Smooth muscle cell (in vitro differentiated cells): ENCODE data around the gene BCAR1. TPM values are rescaled to one million over a fixed set of nuclear protein-coding genes. Genes with fewer than 3 reads are reported as not detected.

Experiments
- DNase-seq: peaks from one replicate; lab custom pipeline; 2025; ENCODE audit not compliant: unreplicated experiment; lab: John Stamatoyannopoulos, UW
- H2AFZ ChIP-seq: fragments of 200-600 bp; sonication (generic); 2 replicates; pipeline ENCODE4 v1.6.0; 2016; ENCODE audit warnings: antibody characterized with exemption, low read depth, mild to moderate bottlenecking
- H3F3A ChIP-seq: fragments of 200-600 bp; sonication (generic); 2 replicates; pipeline ENCODE4 v1.6.0; 2017; ENCODE audit warnings: antibody characterized with exemption, low read depth
- H3K27ac ChIP-seq: fragments of 200-600 bp; sonication (generic); 2 replicates; pipeline ENCODE4 v1.5.1; 2016; ENCODE audit warnings: low read depth, mild to moderate bottlenecking
- H3K27me3 ChIP-seq: fragments of 200-600 bp; sonication (generic); 2 replicates; pipeline ENCODE4 v1.6.1; 2016; ENCODE audit warnings: low read depth, mild to moderate bottlenecking
- H3K36me3 ChIP-seq: fragments of 200-600 bp; sonication (generic); 2 replicates; pipeline ENCODE4 v1.5.1; 2016; ENCODE audit warnings: low read depth
- H3K4me1 ChIP-seq: fragments of 200-600 bp; sonication (generic); 2 replicates; pipeline ENCODE4 v1.5.1; 2016; ENCODE audit warnings: low read depth
- H3K4me2 ChIP-seq: fragments of 200-600 bp; sonication (generic); 2 replicates; pipeline ENCODE4 v1.6.0; 2016; ENCODE audit warnings: mild to moderate bottlenecking
- H3K4me3 ChIP-seq: fragments of 200-600 bp; sonication (generic); 2 replicates; pipeline ENCODE4 v1.5.1; 2016; ENCODE audit warnings: mild to moderate bottlenecking
- H3K79me2 ChIP-seq: fragments of 200-600 bp; sonication (generic); 2 replicates; pipeline ENCODE4 v1.6.0; 2016; ENCODE audit warnings: low read depth, mild to moderate bottlenecking
- H3K9ac ChIP-seq: fragments of 200-600 bp; sonication (generic); 2 replicates; pipeline ENCODE4 v1.6.0; 2016; ENCODE audit warnings: low read depth
- H3K9me3 ChIP-seq: fragments of 200-600 bp; sonication (generic); replicated peaks from 2 replicates; pipeline ENCODE4 v1.5.1; 2016; ENCODE audit warnings: low read depth
- H4K20me1 ChIP-seq: fragments of 200-600 bp; sonication (generic); 2 replicates; pipeline ENCODE4 v1.6.0; 2016; ENCODE audit warnings: low read depth
- WGBS: methylation state at CpG from one replicate; pipeline ENCODE4 v1.1.7; 2016; ENCODE audit warnings: low lambda C conversion rate; 5-methylcytosine and 5-hydroxymethylcytosine counted together
- polyA plus RNA-seq: library from polyadenylated mRNA; unstranded; fragments of >200 nt; fragmentation: Nextera tagmentation; extraction: Ambion mirVana; gene quantifications from 2 replicates; pipeline ENCODE4 v1.2.1, GENCODE V29; 2016
- total RNA-seq: library from RNA; depleted of rRNA; stranded (reverse); fragments of >200 nt; gene quantifications from 2 replicates; pipeline ENCODE4 v1.2.3, GENCODE V29; 2014
- TF ChIP-seq, protein P1 (sequence below): fragments of 200-600 bp; sonication (generic); IDR thresholded peaks from 2 replicates; pipeline ENCODE4 v1.5.1; 2017; ENCODE audit warnings: borderline replicate concordance, mild to moderate bottlenecking, antibody characterized with exemption; ENCODE audit not compliant: insufficient read depth, poor library complexity, severe bottlenecking

BCAR1 gene
- total and polyA plus RNA-seq, 2 experiments from 2014 or later, result 49.4 to 117 TPM

DNA sequence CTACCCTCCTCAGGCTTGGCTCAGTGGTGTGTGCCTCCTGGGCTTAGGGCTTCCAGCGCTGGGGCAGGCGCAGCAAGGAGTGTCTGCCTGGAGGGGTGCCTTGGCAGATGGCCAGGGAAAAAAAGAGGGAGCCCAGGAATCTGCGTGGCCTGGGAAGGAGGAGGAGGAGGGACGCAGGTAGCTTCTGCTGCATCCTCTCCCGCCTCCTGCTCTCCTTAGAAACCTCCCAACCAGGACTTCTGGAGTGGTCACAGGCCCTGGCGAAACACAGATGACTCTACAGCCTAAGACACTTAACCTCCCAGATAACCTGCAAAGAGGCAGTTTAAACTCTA lies 7.3 kb upstream of the BCAR1 start:
- H3K36me3 ChIP-seq, result no peaks in the 10 kb centered on the region
- no peak overlapping the region for H3K4me2 ChIP-seq
- H3K27me3 ChIP-seq, result no peaks in the 10 kb centered on the region
- no peak overlapping the region for H3K4me3 ChIP-seq
- peaks cover 21% of the 10 kb centered on the region for H3F3A ChIP-seq
- H3K9ac ChIP-seq, result no peak overlapping the region
- no peak overlapping the region for H2AFZ ChIP-seq
- H3K9me3 ChIP-seq, result no peaks in the 10 kb centered on the region
- H3K79me2 ChIP-seq, result peaks cover 89% of the 10 kb centered on the region
- TF ChIP-seq, protein P1, sequence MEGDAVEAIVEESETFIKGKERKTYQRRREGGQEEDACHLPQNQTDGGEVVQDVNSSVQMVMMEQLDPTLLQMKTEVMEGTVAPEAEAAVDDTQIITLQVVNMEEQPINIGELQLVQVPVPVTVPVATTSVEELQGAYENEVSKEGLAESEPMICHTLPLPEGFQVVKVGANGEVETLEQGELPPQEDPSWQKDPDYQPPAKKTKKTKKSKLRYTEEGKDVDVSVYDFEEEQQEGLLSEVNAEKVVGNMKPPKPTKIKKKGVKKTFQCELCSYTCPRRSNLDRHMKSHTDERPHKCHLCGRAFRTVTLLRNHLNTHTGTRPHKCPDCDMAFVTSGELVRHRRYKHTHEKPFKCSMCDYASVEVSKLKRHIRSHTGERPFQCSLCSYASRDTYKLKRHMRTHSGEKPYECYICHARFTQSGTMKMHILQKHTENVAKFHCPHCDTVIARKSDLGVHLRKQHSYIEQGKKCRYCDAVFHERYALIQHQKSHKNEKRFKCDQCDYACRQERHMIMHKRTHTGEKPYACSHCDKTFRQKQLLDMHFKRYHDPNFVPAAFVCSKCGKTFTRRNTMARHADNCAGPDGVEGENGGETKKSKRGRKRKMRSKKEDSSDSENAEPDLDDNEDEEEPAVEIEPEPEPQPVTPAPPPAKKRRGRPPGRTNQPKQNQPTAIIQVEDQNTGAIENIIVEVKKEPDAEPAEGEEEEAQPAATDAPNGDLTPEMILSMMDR, result no peak
- H3K27ac ChIP-seq, result peak overlapping the region; percentile 95
- H4K20me1 ChIP-seq, result peaks cover 100% of the 10 kb centered on the region
- H3K4me1 ChIP-seq, result peaks cover 46% of the 10 kb centered on the region
- WGBS, result 83% methylated on average over 6 of the region's 6 CpGs
- no peak for DNase-seq

DNA sequence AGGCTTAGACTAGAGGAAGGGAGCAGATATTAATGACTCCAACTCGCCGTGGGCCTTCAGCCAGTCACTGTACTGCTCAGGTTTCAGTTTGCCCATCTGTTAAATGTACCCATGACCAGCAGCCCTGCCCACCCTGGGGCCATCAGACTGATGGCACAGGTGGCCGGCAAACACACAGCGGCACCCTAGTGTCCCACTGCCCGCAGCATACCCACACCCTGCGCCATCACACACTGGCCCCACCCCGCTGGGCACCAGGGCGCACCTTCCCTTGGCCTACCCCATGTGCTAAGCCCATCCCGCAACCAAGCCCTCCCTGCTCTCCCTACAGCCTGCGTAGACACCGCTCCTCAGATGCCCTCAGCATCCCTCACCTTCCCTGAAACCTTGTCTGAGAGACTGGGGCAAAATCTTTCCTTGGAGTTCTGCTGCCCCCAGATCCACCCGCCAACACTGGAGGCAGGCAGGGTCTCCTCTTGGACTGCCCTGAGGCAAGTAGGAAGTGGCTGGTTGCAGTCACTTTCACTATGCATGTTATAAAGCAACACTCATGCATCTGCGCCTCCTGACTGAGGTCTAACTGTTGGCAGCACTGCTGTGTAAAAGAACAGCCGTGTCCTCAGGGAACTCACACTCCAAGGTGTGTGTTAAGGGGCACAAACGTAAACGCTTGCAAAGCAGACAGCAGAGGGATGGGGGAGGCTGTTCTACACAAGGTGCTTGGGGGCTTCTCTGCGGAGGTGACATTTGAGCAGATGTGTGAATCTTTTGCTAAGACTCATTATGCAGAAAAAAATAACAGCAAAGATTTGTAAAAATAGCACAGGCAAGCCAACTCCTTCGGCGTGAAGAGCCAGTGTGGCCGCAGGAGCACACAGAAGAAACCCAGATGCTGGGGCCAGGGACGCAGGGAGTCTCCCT lies 6.7 kb upstream of the BCAR1 start:
- H3K36me3 ChIP-seq, result no peaks in the 10 kb centered on the region
- H3F3A ChIP-seq, result peaks cover 26% of the 10 kb centered on the region
- DNase-seq, result no peak
- 81% methylated on average over 21 of the region's 21 CpGs for WGBS
- H3K79me2 ChIP-seq, result peaks cover 85% of the 10 kb centered on the region
- peak overlapping the region; percentile 95 for H3K27ac ChIP-seq
- H3K4me1 ChIP-seq, result peaks cover 46% of the 10 kb centered on the region
- H3K4me3 ChIP-seq, result no peak overlapping the region
- H2AFZ ChIP-seq, result no peak overlapping the region
- TF ChIP-seq, protein P1, result no peak
- no peak overlapping the region for H3K4me2 ChIP-seq
- peaks cover 100% of the 10 kb centered on the region for H4K20me1 ChIP-seq
- H3K27me3 ChIP-seq, result no peaks in the 10 kb centered on the region
- peak overlapping the region; percentile 77 for H3K9ac ChIP-seq
- no peaks in the 10 kb centered on the region for H3K9me3 ChIP-seq

DNA sequence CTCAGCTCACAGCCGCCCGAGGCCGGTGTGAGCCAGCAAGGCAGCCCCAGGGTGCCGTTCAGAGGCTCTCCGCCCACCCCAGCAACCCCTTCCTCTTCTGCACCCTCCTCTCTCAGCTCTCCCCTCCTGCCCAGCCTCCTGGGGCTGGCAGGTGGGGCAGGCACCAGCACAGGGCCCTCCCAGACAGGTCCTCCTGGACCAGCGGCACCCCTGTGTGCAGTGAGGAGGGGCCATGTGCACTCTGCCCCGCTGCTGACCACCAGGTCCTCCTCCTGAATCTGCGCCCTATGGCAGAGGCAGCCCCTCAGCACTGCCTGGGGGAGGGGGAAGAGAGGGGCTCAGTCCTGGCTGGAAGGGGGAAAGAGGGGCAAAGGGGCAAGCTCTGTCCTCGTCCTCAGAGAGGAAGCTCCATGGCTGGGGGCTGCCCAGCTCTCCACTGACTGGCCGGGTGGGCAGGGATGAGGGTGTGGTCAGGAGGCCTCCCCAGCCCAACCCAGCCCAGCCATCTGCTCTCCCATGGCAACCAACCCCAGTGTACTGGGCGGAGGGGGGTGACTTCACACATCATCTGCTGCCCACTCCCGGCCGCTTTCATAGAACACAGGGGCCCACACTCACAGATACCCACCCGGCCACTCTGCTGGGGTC lies 5.4 kb upstream of the BCAR1 start:
- Histone ChIP-seq H3K36me3 (no peaks in the 10 kb centered on the region), H3K27ac (peak overlapping the region; percentile 95), H3K27me3 (no peaks in the 10 kb centered on the region), H3K9me3 (no peaks in the 10 kb centered on the region), H3K4me3 (no peak overlapping the region), H3K9ac (peak overlapping the region; percentile 77), H3K4me1 (peaks cover 60% of the 10 kb centered on the region), H2AFZ (no peak overlapping the region), H3F3A (peaks cover 39% of the 10 kb centered on the region), H3K4me2 (peak overlapping the region; percentile 80), H4K20me1 (peaks cover 87% of the 10 kb centered on the region), H3K79me2 (peaks cover 85% of the 10 kb centered on the region)
- TF ChIP-seq, protein P1, result no peak
- DNase-seq, result peak; percentile 29
- WGBS, result 31% methylated on average over 14 of the region's 14 CpGs
